GM12878 (cell line): ENCODE results near the gene TBC1D10A. TPM values are rescaled to one million over a fixed set of nuclear protein-coding genes. Genes with fewer than 3 reads are reported as not detected.

ENCODE experiments used
- ATAC-seq: fragments of 200-7000 bp; cut with Tn5 transposase; 3 replicates; pipeline ENCODE4 v1.9.1; 2020; ENCODE audit warnings: mild to moderate bottlenecking, moderate library complexity
- BruUV-seq: library from RNA; stranded (reverse); fragments of 400-500 nt; replicated peaks from 2 replicates; lab custom pipeline; 2021; lab: Mats Ljungman, UMichigan
- CTCF ChIA-PET: fragments of 300-600 bp; sonication (Branson Sonifier 250); formaldehyde crosslinking; extraction: SDS; loops from one replicate; lab custom pipeline; 2021; ENCODE audit warnings: inconsistent platforms; lab: Yijun Ruan, JAX
- POLR2A ChIA-PET: fragments of 350-600 bp; formaldehyde crosslinking; extraction: SDS; loops from one replicate; lab custom pipeline; 2021; ENCODE audit warnings: inconsistent platforms; lab: Charles Lee
- RAD21 ChIA-PET: fragments of 300-600 bp; sonication (Branson Sonifier 250); formaldehyde crosslinking; loops from one replicate; lab custom pipeline; 2023; ENCODE audit warnings: antibody characterized with exemption; ENCODE audit not compliant: unreplicated experiment; lab: Charles Lee
- SMC1A ChIA-PET: fragments of 300-600 bp; sonication (Branson Sonifier 250); formaldehyde crosslinking; loops from one replicate; lab custom pipeline; 2023; ENCODE audit not compliant: unreplicated experiment, uncharacterized antibody; lab: Charles Lee
- DNase-seq: peaks from one replicate; pipeline ENCODE4 v3.0.0-alpha.2; 2011; ENCODE audit warnings: low read depth, low spot score
- FAIRE-seq: peaks from 3 replicates; lab custom pipeline; 2011; peaks lifted over from hg19 to GRCh38; lab: Jason Lieb, UNC
- H2AFZ ChIP-seq: 2 replicates; pipeline ENCODE4 v1.6.0; 2011; ENCODE audit warnings: low read depth, low read length, control low read depth; ENCODE audit not compliant: control insufficient read depth
- H3K27ac ChIP-seq: 2 replicates; pipeline ENCODE4 v1.5.1; 2011; ENCODE audit warnings: control low read depth; ENCODE audit not compliant: control insufficient read depth, insufficient read depth
- H3K27me3 ChIP-seq, 2 experiments: replicated peaks in 1 of 2; 2 replicates each; pipeline versions ENCODE4 v1.6.0 to v1.6.1; 2011; ENCODE audit warnings: low read length in 1 of 2; ENCODE audit not compliant: control insufficient read depth in 2 of 2, insufficient read depth in 2 of 2
- H3K36me3 ChIP-seq, 2 experiments: 2 replicates each; pipeline ENCODE4 v1.5.1; 2011; ENCODE audit warnings: low read length in 1 of 2; ENCODE audit not compliant: control insufficient read depth in 2 of 2, insufficient read depth in 2 of 2
- H3K4me1 ChIP-seq: 2 replicates; pipeline ENCODE4 v1.6.1; 2011; ENCODE audit warnings: mild to moderate bottlenecking, low read length, moderate library complexity, mixed read lengths; ENCODE audit not compliant: control insufficient read depth, insufficient read depth
- H3K4me2 ChIP-seq: 2 replicates; pipeline ENCODE4 v1.6.0; 2011; ENCODE audit warnings: control low read depth; ENCODE audit not compliant: control insufficient read depth, insufficient read depth
- H3K4me3 ChIP-seq: fragments of 200-600 bp; sonication (generic); 2 replicates; pipeline ENCODE4 v1.5.1; 2016
- H3K79me2 ChIP-seq: 2 replicates; pipeline ENCODE4 v1.6.0; 2011; ENCODE audit warnings: low read length; ENCODE audit not compliant: control insufficient read depth, insufficient read depth
- H3K9ac ChIP-seq: 2 replicates; pipeline ENCODE4 v1.8.0; 2011; ENCODE audit warnings: low read length, control low read depth, mixed read lengths; ENCODE audit not compliant: control insufficient read depth, insufficient read depth
- H3K9me3 ChIP-seq: replicated peaks from 3 replicates; pipeline ENCODE4 v1.5.1; 2011; ENCODE audit warnings: mild to moderate bottlenecking, low read length; ENCODE audit not compliant: control insufficient read depth, insufficient read depth
- H4K20me1 ChIP-seq: 2 replicates; pipeline ENCODE4 v1.6.0; 2011; ENCODE audit not compliant: control insufficient read depth, insufficient read depth
- HCFC1 ChIP-seq: fragments of 150-350 bp; IDR thresholded peaks from 2 replicates; pipeline ENCODE4 v1.6.1; 2014; ENCODE audit warnings: low read length
- RB1 ChIP-seq: fragments of 450-650 bp; formaldehyde crosslinking; IDR thresholded peaks from 2 replicates; pipeline ENCODE4 v1.6.1; 2017; ENCODE audit warnings: mild to moderate bottlenecking, borderline replicate concordance
- SPI1 ChIP-seq: IDR thresholded peaks from 2 replicates; pipeline ENCODE4 v1.6.1; 2011; ENCODE audit warnings: low read depth, mild to moderate bottlenecking, low read length, moderate library complexity, borderline replicate concordance; ENCODE audit not compliant: insufficient read depth
- TCF12 ChIP-seq: IDR thresholded peaks from 2 replicates; pipeline ENCODE4 v1.6.1; 2011; ENCODE audit warnings: low read depth, mild to moderate bottlenecking, low read length
- TCF3 ChIP-seq: IDR thresholded peaks from 2 replicates; pipeline ENCODE4 v1.6.1; 2012; ENCODE audit warnings: low read depth, mild to moderate bottlenecking, low read length, borderline replicate concordance; ENCODE audit not compliant: insufficient read depth
- WGBS: methylation state at CpG from one replicate; pipeline ENCODE4 v1.1.6; 2016; ENCODE audit warnings: low lambda C conversion rate; ENCODE audit not compliant: insufficient replicate concordance, insufficient coverage; ENCODE audit errors: missing lambda C conversion rate; 5-methylcytosine and 5-hydroxymethylcytosine counted together
- in situ Hi-C: fragments of 300-500 bp; cut with MboI; formaldehyde crosslinking; loops from 9 replicates; pipeline ENCODE4 v1.14.3; 2018; ENCODE audit warnings: mixed read lengths
- intact Hi-C: fragments of 100-400 bp; cut with micrococcal nuclease; formaldehyde crosslinking; loops from one replicate; pipeline ENCODE4 v1.14.2; 2022; ENCODE audit not compliant: unreplicated experiment
- polyA plus RNA-seq, 11 experiments: library from polyadenylated mRNA; depleted of rRNA in 4 of 11; unstranded in 6 of 11; stranded (reverse) in 5 of 11; fragments of >200 nt; fragmentation: Nextera tagmentation in 4 of 11; fragmentation: Illumina TruSeq in 1 of 11; extraction: Ambion mirVana in 4 of 11; extraction: Trizol in 1 of 11; gene quantifications; 1 replicate in 1 of 11; 2 replicates in 10 of 11; pipeline versions ENCODE4 v1.2.1 to v1.2.3, GENCODE V29; 2011 to 2016; ENCODE audit warnings: inconsistent platforms in 2 of 11, missing spikeins in 2 of 11, low read depth in 1 of 11
- total RNA-seq, 4 experiments: library from RNA; depleted of rRNA in 3 of 4; stranded (reverse); fragments of >200 nt in 3 of 4; fragmentation: Illumina TruSeq in 1 of 4; extraction: Trizol in 1 of 4; gene quantifications; 2 replicates each; pipeline versions ENCODE4 v1.2.1 to v1.2.3, GENCODE V29; 2013 to 2021

Gene TBC1D10A
- total and polyA plus RNA-seq, 10 of the 15 experiments (the other 5 are each of a cell fraction or from before 2014, with no cell fraction given): 0.27 to 25.7 (median 15.3) TPM

- RAD21 ChIA-PET: interaction anchor here (1.0 to 8.2 kb wide), 6 partner anchors 9 to 61 kb away, joined by 3 to 88 read pairs (median 5); partner anchors contain the start of genes CASTOR1, CCDC157 and SF3A1
- POLR2A ChIA-PET: interaction anchor here (0.8 to 16.1 kb wide), 4 partner anchors 9 to 52 kb away, joined by 3 to 198 read pairs (median 9); partner anchors contain the start of genes CCDC157, SF3A1 and TBC1D10A
- no peak for FAIRE-seq
- TF ChIP-seq TCF12: 0 out of 2 replicates have a peak, but pooled peaks have one; percentile 15
- no peak for TF ChIP-seq RB1
- TF ChIP-seq SPI1: 0 out of 2 replicates have a peak, but pooled peaks have one; percentile 25
- TF ChIP-seq HCFC1: no peak
- TF ChIP-seq TCF3: 0 out of 2 replicates have a peak, but pooled peaks have one; percentile 6
- Histone ChIP-seq H3K4me1 (peaks cover 77% of the 10 kb centered on the region), H2AFZ (no peak overlapping the region), H3K36me3 (peaks cover 16 to 19% of the 10 kb centered on the region in 2 experiments; a peak in 3 of 4 replicates), H3K4me2 (peak overlapping the region; percentile 99), H3K27me3 (no peaks in the 10 kb centered on the region), H4K20me1 (no peaks in the 10 kb centered on the region), H3K9ac (peak overlapping the region; percentile 82), H3K4me3 (peak overlapping the region; percentile 51; the same call in 1 of the 2 replicates), H3K79me2 (peaks cover 51% of the 10 kb centered on the region), H3K27ac (peak overlapping the region; percentile 96), H3K9me3 (no peaks in the 10 kb centered on the region)
- SMC1A ChIA-PET: interaction anchor here (0.7 to 9.7 kb wide), 6 partner anchors 11 to 120 kb away, joined by 3 to 92 read pairs (median 8); partner anchors contain the start of genes CASTOR1 and TBC1D10A
- 40% methylated on average over 7 of the region's 7 CpGs for WGBS
- CTCF ChIA-PET: interaction anchor here (2.5 to 18.4 kb wide), 2 partner anchors 10 to 15 kb away, joined by 12 to 177 read pairs; partner anchors contain the start of gene CASTOR1
- DNase-seq: no peak
- in situ Hi-C loops (no loop called here), intact Hi-C loops (no loop called here)
- ATAC-seq: peak; percentile 27
- BruUV-seq: no TSS peak
These were observed 22.1 kb downstream of the TBC1D10A start for GRCh38 chr22:30304495-30305244.
